GM12878 (cell line): ENCODE measurements around the gene RRAS. TPM values are rescaled to one million over a fixed set of nuclear protein-coding genes. Genes with fewer than 3 reads are reported as not detected.

Source experiments
- ATAC-seq: fragments of 200-7000 bp; cut with Tn5 transposase; 3 replicates; pipeline ENCODE4 v1.9.1; 2020; ENCODE audit warnings: mild to moderate bottlenecking, moderate library complexity
- BruUV-seq: library from RNA; stranded (reverse); fragments of 400-500 nt; replicated peaks from 2 replicates; lab custom pipeline; 2021; lab: Mats Ljungman, UMichigan
- CTCF ChIA-PET: fragments of 300-600 bp; sonication (Branson Sonifier 250); formaldehyde crosslinking; extraction: SDS; loops from one replicate; lab custom pipeline; 2021; ENCODE audit warnings: inconsistent platforms; lab: Yijun Ruan, JAX
- POLR2A ChIA-PET: fragments of 350-600 bp; formaldehyde crosslinking; extraction: SDS; loops from one replicate; lab custom pipeline; 2021; ENCODE audit warnings: inconsistent platforms; lab: Charles Lee
- RAD21 ChIA-PET: fragments of 300-600 bp; sonication (Branson Sonifier 250); formaldehyde crosslinking; loops from one replicate; lab custom pipeline; 2023; ENCODE audit warnings: antibody characterized with exemption; ENCODE audit not compliant: unreplicated experiment; lab: Charles Lee
- SMC1A ChIA-PET: fragments of 300-600 bp; sonication (Branson Sonifier 250); formaldehyde crosslinking; loops from one replicate; lab custom pipeline; 2023; ENCODE audit not compliant: unreplicated experiment, uncharacterized antibody; lab: Charles Lee
- DNase-seq: peaks from one replicate; pipeline ENCODE4 v3.0.0-alpha.2; 2011; ENCODE audit warnings: low read depth, low spot score
- FAIRE-seq: peaks from 3 replicates; lab custom pipeline; 2011; peaks lifted over from hg19 to GRCh38; lab: Jason Lieb, UNC
- H2AFZ ChIP-seq: 2 replicates; pipeline ENCODE4 v1.6.0; 2011; ENCODE audit warnings: low read depth, low read length, control low read depth; ENCODE audit not compliant: control insufficient read depth
- H3K27ac ChIP-seq: 2 replicates; pipeline ENCODE4 v1.5.1; 2011; ENCODE audit warnings: control low read depth; ENCODE audit not compliant: control insufficient read depth, insufficient read depth
- H3K27me3 ChIP-seq, 2 experiments: replicated peaks in 1 of 2; 2 replicates each; pipeline versions ENCODE4 v1.6.0 to v1.6.1; 2011; ENCODE audit warnings: low read length in 1 of 2; ENCODE audit not compliant: control insufficient read depth in 2 of 2, insufficient read depth in 2 of 2
- H3K36me3 ChIP-seq, 2 experiments: 2 replicates each; pipeline ENCODE4 v1.5.1; 2011; ENCODE audit warnings: low read length in 1 of 2; ENCODE audit not compliant: control insufficient read depth in 2 of 2, insufficient read depth in 2 of 2
- H3K4me1 ChIP-seq: 2 replicates; pipeline ENCODE4 v1.6.1; 2011; ENCODE audit warnings: mild to moderate bottlenecking, low read length, moderate library complexity, mixed read lengths; ENCODE audit not compliant: control insufficient read depth, insufficient read depth
- H3K4me2 ChIP-seq: 2 replicates; pipeline ENCODE4 v1.6.0; 2011; ENCODE audit warnings: control low read depth; ENCODE audit not compliant: control insufficient read depth, insufficient read depth
- H3K4me3 ChIP-seq: fragments of 200-600 bp; sonication (generic); 2 replicates; pipeline ENCODE4 v1.5.1; 2016
- H3K79me2 ChIP-seq: 2 replicates; pipeline ENCODE4 v1.6.0; 2011; ENCODE audit warnings: low read length; ENCODE audit not compliant: control insufficient read depth, insufficient read depth
- H3K9ac ChIP-seq: 2 replicates; pipeline ENCODE4 v1.8.0; 2011; ENCODE audit warnings: low read length, control low read depth, mixed read lengths; ENCODE audit not compliant: control insufficient read depth, insufficient read depth
- H3K9me3 ChIP-seq: replicated peaks from 3 replicates; pipeline ENCODE4 v1.5.1; 2011; ENCODE audit warnings: mild to moderate bottlenecking, low read length; ENCODE audit not compliant: control insufficient read depth, insufficient read depth
- H4K20me1 ChIP-seq: 2 replicates; pipeline ENCODE4 v1.6.0; 2011; ENCODE audit not compliant: control insufficient read depth, insufficient read depth
- POLR2A ChIP-seq: IDR thresholded peaks from 2 replicates; pipeline ENCODE4 v1.6.1; 2011; ENCODE audit warnings: low read depth, mild to moderate bottlenecking, low read length
- SMARCA5 ChIP-seq: fragments of 450-650 bp; IDR thresholded peaks from 2 replicates; pipeline ENCODE4 v1.6.1; 2017; ENCODE audit warnings: mild to moderate bottlenecking
- ZNF687 ChIP-seq: fragments of 450-650 bp; IDR thresholded peaks from 2 replicates; pipeline ENCODE4 v1.6.1; 2017; ENCODE audit warnings: mild to moderate bottlenecking, moderate library complexity
- WGBS: methylation state at CpG from one replicate; pipeline ENCODE4 v1.1.6; 2016; ENCODE audit warnings: low lambda C conversion rate; ENCODE audit not compliant: insufficient replicate concordance, insufficient coverage; ENCODE audit errors: missing lambda C conversion rate; 5-methylcytosine and 5-hydroxymethylcytosine counted together
- in situ Hi-C: fragments of 300-500 bp; cut with MboI; formaldehyde crosslinking; loops from 9 replicates; pipeline ENCODE4 v1.14.3; 2018; ENCODE audit warnings: mixed read lengths
- intact Hi-C: fragments of 100-400 bp; cut with micrococcal nuclease; formaldehyde crosslinking; loops from one replicate; pipeline ENCODE4 v1.14.2; 2022; ENCODE audit not compliant: unreplicated experiment
- polyA plus RNA-seq, 11 experiments: library from polyadenylated mRNA; depleted of rRNA in 4 of 11; unstranded in 6 of 11; stranded (reverse) in 5 of 11; fragments of >200 nt; fragmentation: Nextera tagmentation in 4 of 11; fragmentation: Illumina TruSeq in 1 of 11; extraction: Ambion mirVana in 4 of 11; extraction: Trizol in 1 of 11; gene quantifications; 1 replicate in 1 of 11; 2 replicates in 10 of 11; pipeline versions ENCODE4 v1.2.1 to v1.2.3, GENCODE V29; 2011 to 2016; ENCODE audit warnings: inconsistent platforms in 2 of 11, missing spikeins in 2 of 11, low read depth in 1 of 11
- total RNA-seq, 4 experiments: library from RNA; depleted of rRNA in 3 of 4; stranded (reverse); fragments of >200 nt in 3 of 4; fragmentation: Illumina TruSeq in 1 of 4; extraction: Trizol in 1 of 4; gene quantifications; 2 replicates each; pipeline versions ENCODE4 v1.2.1 to v1.2.3, GENCODE V29; 2013 to 2021

RRAS gene
- total and polyA plus RNA-seq, 10 of the 15 experiments (the other 5 are each of a cell fraction or from before 2014, with no cell fraction given): 0.24 to 5.8 (median 1.8) TPM

- FAIRE-seq: no peak
- Histone ChIP-seq H3K4me1 (no peaks in the 10 kb centered on the region), H3K9ac (no peak overlapping the region), H3K36me3 (peaks cover 11 to 22% of the 10 kb centered on the region in 2 experiments), H3K9me3 (no peaks in the 10 kb centered on the region), H4K20me1 (no peaks in the 10 kb centered on the region), H3K27me3 (no peaks in the 10 kb centered on the region), H3K4me2 (no peak overlapping the region), H3K4me3 (no peak overlapping the region), H3K79me2 (no peaks in the 10 kb centered on the region), H2AFZ (no peak overlapping the region), H3K27ac (no peak overlapping the region)
- BruUV-seq: TSS peak; percentile 48
- CTCF ChIA-PET: no interaction called here
- 90% methylated on average over 25 of the region's 26 CpGs for WGBS
- RAD21 ChIA-PET: no interaction called here
- intact Hi-C loops: no loop called here
- SMC1A ChIA-PET: interaction anchor here (0.5 kb wide), 1 partner anchor 33 kb away, joined by 3 read pairs; no protein-coding TSS in a partner anchor
- POLR2A ChIA-PET: interaction anchor here (0.6 to 0.7 kb wide), 2 partner anchors 10 to 131 kb away, joined by 3 to 8 read pairs; no protein-coding TSS in a partner anchor
- 0 out of 2 replicates have a peak, but pooled peaks have one; percentile 28 for TF ChIP-seq SMARCA5
- TF ChIP-seq ZNF687: no peak
- TF ChIP-seq POLR2A: peak; percentile 9; the same call in 1 of the 2 replicates
- peak; percentile 65 for ATAC-seq
- DNase-seq: no peak
- in situ Hi-C loops: no loop called here
Measured at GRCh38 chr19:49599378-49600295, 40.3 kb downstream of the RRAS start.
